ENCODE results near the gene ITGAE. TPM values are rescaled to one million over a fixed set of nuclear protein-coding genes. Genes with fewer than 3 reads are reported as not detected.
"Not testable (repeated sequence)": the region's sequence is repeated elsewhere in the genome, so short reads cannot be mapped to it uniquely, and the experiment has no call there.

Gene ITGAE
- total RNA-seq = 31.8 and 35.0 TPM in 2 replicates

GRCh38 chr17:3800362-3801271 lies at the start of gene ITGAE:
TSS of gene ITGAE (minus strand) at chr17:3801188. CDS start at chr17:3801144, 44 bp downstream.
- H3K4me1 Mint-ChIP-seq (ENCODE audit: low read depth) = peaks cover 21% of the 10 kb centered on the region
- peaks cover 12% of the 10 kb centered on the region for H3K36me3 Mint-ChIP-seq (ENCODE audit: low read depth)
- H3K27ac Mint-ChIP-seq = peak within 1 kb of the TSS; percentile 70
- intact Hi-C loops (cut with micrococcal nuclease) = no loop called here
- DNase-seq (ENCODE audit: low spot score) = no peak
- H3K9me3 Mint-ChIP-seq = no peaks in the 10 kb centered on the region
- H3K27me3 Mint-ChIP-seq (ENCODE audit: insufficient read depth) = no peaks in the 10 kb centered on the region
- no peak within 1 kb of the TSS for H3K4me3 Mint-ChIP-seq

- intact Hi-C loops (cut with micrococcal nuclease) = loop anchor here (5.0 kb wide), 2 partner anchors 126 to 224 kb away; partner anchors contain the start of gene HASPIN
- Mint-ChIP-seq H3K4me1 (ENCODE audit: low read depth) (peaks cover 16% of the 10 kb centered on the region), H3K36me3 (ENCODE audit: low read depth) (peaks cover 7% of the 10 kb centered on the region), H3K9me3 (no peaks in the 10 kb centered on the region), H3K27ac (no peak overlapping the region), H3K27me3 (ENCODE audit: insufficient read depth) (peaks cover 12% of the 10 kb centered on the region), H3K4me3 (no peak overlapping the region)
- no peak for DNase-seq (ENCODE audit: low spot score)
Measured at GRCh38 chr17:3848229-3848835, 47.3 kb upstream of the ITGAE start.

GRCh38 chr17:3847165-3847670 lies 46.2 kb upstream of the ITGAE start:
- peaks cover 12% of the 10 kb centered on the region for H3K27me3 Mint-ChIP-seq (ENCODE audit: insufficient read depth)
- DNase-seq (ENCODE audit: low spot score) = no peak
- intact Hi-C loops (cut with micrococcal nuclease) = loop anchor here (2.0 to 5.0 kb wide), 3 partner anchors 125 to 520 kb away; partner anchors contain the start of genes HASPIN and UBE2G1
- no peaks in the 10 kb centered on the region for H3K9me3 Mint-ChIP-seq
- peaks cover 7% of the 10 kb centered on the region for H3K36me3 Mint-ChIP-seq (ENCODE audit: low read depth)
- peak overlapping the region; percentile 2 for H3K27ac Mint-ChIP-seq
- peaks cover 16% of the 10 kb centered on the region for H3K4me1 Mint-ChIP-seq (ENCODE audit: low read depth)
- no peak overlapping the region for H3K4me3 Mint-ChIP-seq

- Mint-ChIP-seq H3K4me1 (ENCODE audit: low read depth) (peaks cover 16% of the 10 kb centered on the region), H3K27ac (peak overlapping the region; percentile 2), H3K9me3 (no peaks in the 10 kb centered on the region), H3K27me3 (ENCODE audit: insufficient read depth) (peaks cover 12% of the 10 kb centered on the region), H3K36me3 (ENCODE audit: low read depth) (peaks cover 7% of the 10 kb centered on the region), H3K4me3 (peak overlapping the region; percentile 97)
- intact Hi-C loops (cut with micrococcal nuclease) = loop anchor here (1.0 to 5.0 kb wide), 9 partner anchors 47 to 520 kb away; partner anchors contain the start of genes ATP2A3, CAMKK1, CYB5D2 and EMC6
- DNase-seq (ENCODE audit: low spot score) = no peak
Measured at GRCh38 chr17:3846437-3847164, 45.6 kb upstream of the ITGAE start.

GRCh38 chr17:3845621-3846436 lies 44.8 kb upstream of the ITGAE start, which contains the start of gene NCBP3:
TSS of gene NCBP3 (minus strand) at chr17:3846246. CDS start at chr17:3846223, 23 bp downstream.
- Mint-ChIP-seq H3K4me3 (peak within 1 kb of the TSS; percentile 97), H3K4me1 (ENCODE audit: low read depth) (peaks cover 16% of the 10 kb centered on the region), H3K27me3 (ENCODE audit: insufficient read depth) (peaks cover 9% of the 10 kb centered on the region), H3K27ac (peak within 1 kb of the TSS; percentile 97), H3K36me3 (ENCODE audit: low read depth) (peaks cover 11% of the 10 kb centered on the region), H3K9me3 (no peaks in the 10 kb centered on the region)
- intact Hi-C loops (cut with micrococcal nuclease) = loop anchor here (1.0 to 5.0 kb wide), 9 partner anchors 47 to 521 kb away; partner anchors contain the start of genes ATP2A3, CAMKK1, CYB5D2 and EMC6
- DNase-seq (ENCODE audit: low spot score) = peak; percentile 90

GRCh38 chr17:3845291-3845620 lies 44.3 kb upstream of the ITGAE start:
- peak; percentile 21 for DNase-seq (ENCODE audit: low spot score)
- intact Hi-C loops (cut with micrococcal nuclease) = loop anchor here (5.0 kb wide), 2 partner anchors 123 to 227 kb away; partner anchors contain the start of gene HASPIN
- peaks cover 22% of the 10 kb centered on the region for H3K4me1 Mint-ChIP-seq (ENCODE audit: low read depth)
- H3K27me3 Mint-ChIP-seq (ENCODE audit: insufficient read depth) = peaks cover 9% of the 10 kb centered on the region
- peak overlapping the region; percentile 97 for H3K27ac Mint-ChIP-seq
- H3K36me3 Mint-ChIP-seq (ENCODE audit: low read depth) = peaks cover 14% of the 10 kb centered on the region
- no peaks in the 10 kb centered on the region for H3K9me3 Mint-ChIP-seq
- peak overlapping the region; percentile 97 for H3K4me3 Mint-ChIP-seq

- H3K27ac Mint-ChIP-seq = peak overlapping the region; percentile 97
- H3K27me3 Mint-ChIP-seq (ENCODE audit: insufficient read depth); H3K9me3 Mint-ChIP-seq; DNase-seq (ENCODE audit: low spot score); intact Hi-C loops (cut with micrococcal nuclease): not testable (repeated sequence)
- H3K36me3 Mint-ChIP-seq (ENCODE audit: low read depth) = peaks cover 20% of the 10 kb centered on the region
- H3K4me1 Mint-ChIP-seq (ENCODE audit: low read depth) = peaks cover 29% of the 10 kb centered on the region
- H3K4me3 Mint-ChIP-seq = peak overlapping the region; percentile 97
Measured at GRCh38 chr17:3844556-3844955, 43.6 kb upstream of the ITGAE start.

GRCh38 chr17:3843935-3844516 lies 43.0 kb upstream of the ITGAE start:
- DNase-seq (ENCODE audit: low spot score) = peak; percentile 35
- H3K4me3 Mint-ChIP-seq = peak overlapping the region; percentile 97
- peaks cover 22% of the 10 kb centered on the region for H3K36me3 Mint-ChIP-seq (ENCODE audit: low read depth)
- H3K27ac Mint-ChIP-seq = peak overlapping the region; percentile 77
- intact Hi-C loops (cut with micrococcal nuclease) = no loop called here
- peaks cover 2% of the 10 kb centered on the region for H3K27me3 Mint-ChIP-seq (ENCODE audit: insufficient read depth)
- H3K9me3 Mint-ChIP-seq = no peaks in the 10 kb centered on the region
- H3K4me1 Mint-ChIP-seq (ENCODE audit: low read depth) = peaks cover 30% of the 10 kb centered on the region

GRCh38 chr17:3838206-3838605 lies 37.2 kb upstream of the ITGAE start:
- Mint-ChIP-seq H3K4me1 (ENCODE audit: low read depth) (peaks cover 25% of the 10 kb centered on the region), H3K27ac (no peak overlapping the region), H3K27me3 (ENCODE audit: insufficient read depth) (no peaks in the 10 kb centered on the region), H3K36me3 (ENCODE audit: low read depth) (peaks cover 47% of the 10 kb centered on the region), H3K4me3 (no peak overlapping the region), H3K9me3 (no peaks in the 10 kb centered on the region)
- intact Hi-C loops (cut with micrococcal nuclease) = no loop called here
- no peak for DNase-seq (ENCODE audit: low spot score)

- intact Hi-C loops (cut with micrococcal nuclease) = no loop called here
- Mint-ChIP-seq H3K36me3 (ENCODE audit: low read depth) (peaks cover 47% of the 10 kb centered on the region), H3K4me1 (ENCODE audit: low read depth) (peaks cover 25% of the 10 kb centered on the region), H3K4me3 (no peak overlapping the region), H3K27me3 (ENCODE audit: insufficient read depth) (no peaks in the 10 kb centered on the region), H3K9me3 (no peaks in the 10 kb centered on the region), H3K27ac (no peak overlapping the region)
- no peak for DNase-seq (ENCODE audit: low spot score)
Measured at GRCh38 chr17:3836551-3836950, 35.6 kb upstream of the ITGAE start.

- H3K4me1 Mint-ChIP-seq (ENCODE audit: low read depth) = peaks cover 23% of the 10 kb centered on the region
- no peak for DNase-seq (ENCODE audit: low spot score)
- no peak overlapping the region for H3K4me3 Mint-ChIP-seq
- H3K27me3 Mint-ChIP-seq (ENCODE audit: insufficient read depth) = no peaks in the 10 kb centered on the region
- intact Hi-C loops (cut with micrococcal nuclease) = no loop called here
- H3K9me3 Mint-ChIP-seq = no peaks in the 10 kb centered on the region
- peaks cover 42% of the 10 kb centered on the region for H3K36me3 Mint-ChIP-seq (ENCODE audit: low read depth)
- no peak overlapping the region for H3K27ac Mint-ChIP-seq
Measured at GRCh38 chr17:3835410-3836229, 34.6 kb upstream of the ITGAE start.
